Stimulated activated CD8-positive, alpha-beta memory T cell treated with anti-CD3 and anti-CD28 coated beads, Interleukin-15, amount 100 ng/mL, for 48 hours (primary cell): ENCODE measurements around the gene NOTCH2.

Experiments
- DNase-seq, 2 donors: peaks; one replicate each; pipeline ENCODE4 v3.0.0-alpha.2; 2020; ENCODE audit warnings: low read depth in 2 of 2

The NOTCH2 gene

DNA sequence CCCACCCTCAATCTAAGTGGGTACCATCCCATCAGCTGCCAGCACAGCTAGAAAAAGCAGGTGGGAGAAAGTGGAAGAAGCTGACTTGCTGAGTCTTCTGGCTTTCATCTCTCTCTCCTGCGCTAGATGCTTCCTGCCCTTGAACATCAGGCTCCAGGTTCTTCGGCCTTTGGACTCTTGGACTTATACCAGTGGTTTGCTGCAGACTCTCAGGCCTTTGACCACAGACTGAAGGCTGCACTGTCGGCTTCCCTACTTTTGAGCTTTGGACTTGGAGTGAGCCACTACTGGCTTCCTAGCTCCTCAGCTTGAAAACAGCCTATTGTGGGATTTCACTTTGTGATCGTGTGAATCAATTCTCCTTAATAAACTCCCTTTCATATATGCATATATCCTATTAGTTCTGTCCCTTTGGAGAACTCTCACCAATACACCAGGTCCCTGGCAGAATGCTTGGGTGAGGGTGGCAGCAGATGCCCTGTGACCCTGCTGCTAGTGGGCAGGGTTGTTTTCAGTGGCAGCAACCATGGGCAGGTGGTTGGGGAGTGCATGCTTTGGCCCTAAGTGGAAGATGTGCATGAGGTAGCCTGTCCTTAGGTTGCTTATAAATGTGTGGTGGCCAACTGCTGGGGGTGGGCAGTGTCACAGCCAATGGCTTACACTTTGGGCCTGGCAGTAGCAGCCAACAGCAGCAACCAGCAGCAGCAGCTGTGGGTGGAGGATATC is 162.4 kb downstream of the NOTCH2 start:
- no peak for DNase-seq

DNA sequence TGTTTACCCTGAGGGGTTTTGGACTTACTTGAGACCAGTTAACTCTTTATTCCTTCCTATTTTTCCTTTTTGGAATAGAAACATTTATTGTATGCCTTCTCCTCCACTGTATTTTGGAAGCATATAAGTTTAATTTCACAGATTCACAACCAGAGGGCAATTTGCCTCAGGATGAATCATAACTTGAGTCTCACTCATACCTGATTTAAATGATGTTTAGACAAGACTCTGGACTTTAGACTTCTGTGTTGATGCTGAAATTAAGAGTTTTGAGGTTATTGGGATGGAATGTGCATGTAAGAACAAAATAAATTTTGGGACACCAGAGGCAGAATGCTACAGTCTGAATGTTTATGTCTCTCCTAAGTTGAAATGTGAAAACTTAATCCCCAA is 166.0 kb downstream of the NOTCH2 start:
- DNase-seq: no peak

DNA sequence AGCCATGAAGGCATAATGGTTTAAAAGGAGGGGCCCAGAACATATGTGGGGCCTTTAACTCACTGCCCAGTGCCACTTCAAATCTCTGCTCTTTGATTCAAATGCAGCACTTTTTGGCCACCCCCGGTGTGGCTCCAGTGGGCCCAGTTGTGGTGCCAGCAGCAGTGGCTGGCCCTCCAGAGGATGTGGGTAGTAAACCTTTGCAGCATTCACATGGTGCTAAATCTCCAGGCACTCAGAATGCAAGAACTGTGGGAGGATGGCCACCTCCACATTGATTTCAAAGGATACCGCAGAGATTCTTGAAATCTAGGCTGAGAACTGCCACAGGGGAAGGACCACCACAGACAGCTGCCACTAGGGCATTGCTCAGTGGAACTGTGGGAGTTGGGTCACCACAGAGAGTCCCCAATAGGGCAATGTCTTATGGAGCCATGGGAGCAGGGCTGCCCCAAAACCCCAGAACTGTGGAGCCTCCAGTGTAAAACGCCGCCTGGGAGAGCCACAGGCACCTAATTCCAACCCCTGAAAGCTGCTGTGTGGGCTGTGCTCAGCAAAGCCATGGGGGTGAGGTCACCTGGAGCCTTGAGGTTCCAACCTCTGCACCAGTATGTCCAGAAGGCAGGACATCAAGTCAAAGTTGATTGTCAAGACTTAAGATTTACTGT is 166.6 kb downstream of the NOTCH2 start:
- no peak for DNase-seq

DNA sequence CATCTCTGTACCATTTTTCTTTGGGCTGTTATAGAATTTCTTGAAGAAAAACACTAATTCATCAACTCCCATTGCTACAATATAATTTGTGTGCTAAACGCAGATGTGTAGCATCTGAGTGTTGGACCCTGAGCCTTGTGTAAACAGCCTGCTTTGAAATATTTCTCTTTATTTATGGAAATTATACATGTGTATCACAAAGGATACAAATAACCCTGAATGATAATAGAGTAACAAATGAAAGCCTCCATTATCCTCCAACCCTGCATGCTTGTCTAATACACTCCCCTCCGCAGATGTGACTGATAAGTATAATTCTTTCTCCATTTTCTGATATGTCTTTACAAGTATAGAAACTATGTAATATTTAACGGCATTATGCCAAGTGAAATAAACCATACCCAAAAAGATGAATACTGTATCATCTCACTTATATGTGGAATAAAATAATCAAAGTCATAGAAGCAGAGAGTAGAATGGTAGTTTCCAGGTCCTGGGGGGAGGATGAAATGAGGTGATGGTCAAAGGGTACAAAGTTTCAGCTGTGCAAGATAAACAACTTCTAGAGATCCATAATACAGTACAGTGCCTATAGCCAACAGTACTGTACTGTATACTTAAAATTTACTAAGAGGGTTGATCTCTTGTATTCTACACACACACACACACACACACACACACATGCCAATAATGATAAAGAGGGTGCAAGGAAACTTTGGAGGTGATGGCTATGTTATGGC is 170.3 kb downstream of the NOTCH2 start:
- DNase-seq: no peak

DNA sequence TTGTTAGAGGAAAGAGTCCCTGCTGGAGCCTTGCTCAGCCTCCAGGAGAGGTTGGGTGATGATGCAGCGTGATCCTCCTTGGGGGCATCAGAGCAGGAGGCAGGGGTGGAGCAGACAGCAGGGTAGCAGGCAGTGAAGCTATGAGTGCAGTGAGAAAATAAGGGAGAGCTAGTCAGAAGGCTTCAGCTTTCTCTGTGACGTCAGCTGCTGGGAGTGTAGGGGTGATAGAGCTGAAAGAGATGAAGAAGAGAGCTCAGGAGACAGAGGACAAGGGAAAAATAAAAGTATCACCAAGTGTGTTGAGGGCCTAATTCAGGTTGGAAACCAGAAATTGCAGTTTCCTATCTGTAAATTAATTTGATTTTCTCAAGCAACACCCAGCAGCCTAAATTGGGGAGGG is 170.9 kb downstream of the NOTCH2 start:
- DNase-seq: no peak

DNA sequence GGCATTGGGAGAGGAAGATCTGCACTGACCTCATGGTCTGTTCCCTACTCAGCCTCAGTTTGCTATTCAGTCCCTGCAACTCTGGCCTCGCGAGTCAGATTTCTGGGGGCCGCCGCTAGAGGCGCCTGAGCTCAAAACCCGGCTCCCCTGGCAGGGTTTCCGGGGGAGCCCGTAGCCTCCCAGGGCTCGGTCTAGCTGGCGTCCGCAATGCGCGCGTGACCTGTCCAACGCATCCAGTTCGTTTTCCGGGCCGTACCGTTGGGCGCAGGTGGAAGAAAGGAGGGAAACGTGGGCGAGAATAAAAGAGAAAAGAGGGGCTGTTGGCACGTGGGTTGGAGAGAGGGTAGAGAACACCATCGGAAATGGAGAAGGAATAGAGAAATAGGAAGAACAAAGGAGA is 173.2 kb downstream of the NOTCH2 start, which contains the start of gene ADAM30:
Gene ADAM30 (minus strand): TSS at position 213 of the 400 bp plus-strand sequence. CDS start 179 bp downstream, at position 34.
- DNase-seq: no peak

DNA sequence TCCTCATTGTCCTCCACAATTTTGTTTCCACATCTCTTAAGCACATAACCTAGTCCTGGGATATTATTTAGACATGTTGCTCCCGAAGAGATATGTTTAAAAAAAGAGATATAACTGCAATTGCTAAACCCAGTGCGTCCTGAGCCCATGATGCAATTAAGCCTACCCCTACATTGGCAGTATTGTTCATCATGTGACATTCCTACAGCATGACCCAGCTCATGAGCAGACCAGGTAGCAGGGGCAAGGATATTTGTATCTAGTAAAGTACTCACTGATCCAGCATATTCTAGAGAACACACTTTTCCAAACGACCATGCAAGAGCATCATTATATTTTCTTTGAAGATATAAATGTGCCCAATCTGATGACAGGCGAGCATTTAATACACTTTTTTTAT is 174.4 kb downstream of the NOTCH2 start:
- DNase-seq: no peak

DNA sequence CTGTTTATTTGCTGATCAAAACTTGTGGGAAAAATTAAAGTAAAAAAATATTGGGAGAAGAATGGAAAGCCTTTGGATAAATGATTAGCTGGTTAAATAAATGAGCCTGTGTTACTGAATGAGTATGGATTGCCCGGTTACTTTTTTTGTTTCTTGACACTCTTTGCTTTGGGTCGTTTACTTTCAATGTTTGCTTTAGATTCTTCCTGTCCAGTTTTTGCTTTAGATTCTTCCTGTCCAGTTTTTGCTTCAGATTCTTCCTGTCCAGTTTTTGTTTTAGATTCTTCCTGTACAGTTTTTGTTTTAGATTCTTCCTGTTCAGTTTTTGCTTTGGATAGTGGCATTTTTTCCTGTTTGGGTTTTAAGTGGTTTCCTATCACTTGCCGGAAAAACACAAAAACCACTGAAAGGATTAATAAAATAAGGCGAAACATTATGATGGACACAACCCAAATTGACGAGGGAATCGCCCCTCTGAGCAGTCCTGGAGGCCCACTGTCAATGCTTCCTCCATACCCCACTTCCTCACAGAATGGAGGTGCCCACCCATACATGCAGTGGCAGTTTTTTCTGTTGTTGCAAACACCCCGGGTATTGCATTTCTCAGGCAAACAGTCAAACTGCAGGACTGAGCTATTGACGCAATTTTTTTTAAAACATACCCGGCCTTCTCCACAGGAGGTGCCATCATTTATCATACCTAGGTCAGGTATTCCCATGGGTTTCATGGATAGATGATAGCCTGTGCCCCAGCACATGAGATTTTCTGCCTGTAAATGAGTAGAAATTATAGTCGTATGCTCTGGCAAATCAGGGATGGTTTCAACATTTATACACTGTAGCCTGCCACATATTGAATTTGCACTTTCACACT is 175.4 kb downstream of the NOTCH2 start:
- DNase-seq: no peak

DNA sequence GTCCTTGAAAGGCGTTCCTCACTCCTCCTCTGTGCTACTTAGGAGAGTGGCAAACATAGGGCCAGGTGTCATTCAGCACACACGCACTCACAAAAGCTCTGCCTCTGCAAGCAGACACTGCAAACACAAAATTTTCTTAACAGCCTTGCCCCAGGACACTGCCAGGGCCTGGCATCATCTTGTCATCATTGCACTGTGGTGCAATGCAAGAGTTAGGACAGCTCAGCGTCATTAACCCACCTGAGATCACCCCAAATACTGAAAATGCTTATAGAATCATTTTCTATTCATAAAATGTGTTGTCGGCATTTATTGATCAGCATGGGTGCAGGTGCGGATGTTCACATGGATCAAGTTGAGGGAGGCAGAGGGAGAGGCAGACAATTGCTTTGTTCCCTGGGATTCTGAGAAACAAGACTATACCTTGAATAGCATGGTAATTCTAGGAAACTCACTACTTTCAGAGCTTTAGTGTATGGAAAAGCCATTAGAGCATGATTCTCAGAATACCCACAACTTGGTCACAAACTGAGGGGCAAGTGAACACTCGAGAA is 176.1 kb downstream of the NOTCH2 start:
- DNase-seq: no peak

DNA sequence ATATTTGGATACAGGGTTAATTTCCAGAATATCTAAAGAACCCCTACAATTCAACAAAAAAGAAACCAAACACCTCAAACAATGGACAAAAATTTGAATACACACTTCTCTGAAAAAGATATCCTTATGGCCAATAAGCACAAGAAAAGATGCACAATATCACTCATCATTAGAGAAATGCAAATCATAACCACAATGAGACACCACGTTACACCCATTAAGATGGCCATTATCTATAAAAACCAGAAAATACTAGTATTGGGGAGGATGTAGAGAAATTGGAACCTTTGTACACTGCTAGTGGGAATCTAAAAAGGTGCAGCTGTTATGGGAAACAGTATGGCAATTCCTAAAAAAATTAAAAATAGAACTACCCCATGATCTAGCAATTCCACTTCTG is 178.1 kb downstream of the NOTCH2 start:
- DNase-seq: no peak

DNA sequence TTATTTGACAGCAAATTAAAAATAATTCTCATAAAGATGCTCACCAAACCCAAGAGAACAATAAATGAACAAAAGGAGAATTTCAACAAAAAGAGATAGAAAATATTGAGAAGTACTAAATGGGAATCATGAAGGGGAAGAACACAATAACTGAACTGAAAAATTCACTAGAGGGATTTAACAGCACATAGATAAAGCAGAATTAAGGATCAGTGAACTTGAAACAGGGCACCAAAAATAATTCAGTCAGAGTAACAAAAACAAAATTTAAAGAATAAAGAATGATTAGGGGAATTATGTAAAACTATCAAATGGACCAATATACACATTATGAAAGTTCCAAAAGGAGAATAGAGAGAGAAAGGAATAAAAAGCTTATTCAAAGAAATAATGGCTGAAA is 181.0 kb downstream of the NOTCH2 start:
- no peak for DNase-seq

DNA sequence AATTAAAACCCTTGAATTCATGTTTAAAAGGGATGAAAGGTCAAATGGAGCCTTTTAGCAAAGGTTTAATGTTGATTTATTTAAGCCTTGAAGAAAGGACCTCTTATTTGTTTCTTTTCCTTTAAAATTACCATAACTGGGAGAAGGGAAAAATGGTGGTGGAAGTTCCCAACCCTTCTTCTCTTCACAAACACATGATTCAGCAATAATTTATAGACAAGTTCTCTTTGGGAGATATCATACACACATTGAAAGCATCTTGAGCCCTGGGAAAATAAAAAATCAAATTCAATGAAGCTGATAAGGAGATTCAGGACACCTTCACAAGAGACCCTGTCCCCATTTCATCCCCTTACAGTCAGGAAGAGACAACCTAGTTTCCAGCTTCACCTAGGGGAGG is 182.0 kb downstream of the NOTCH2 start:
- DNase-seq: no peak

DNA sequence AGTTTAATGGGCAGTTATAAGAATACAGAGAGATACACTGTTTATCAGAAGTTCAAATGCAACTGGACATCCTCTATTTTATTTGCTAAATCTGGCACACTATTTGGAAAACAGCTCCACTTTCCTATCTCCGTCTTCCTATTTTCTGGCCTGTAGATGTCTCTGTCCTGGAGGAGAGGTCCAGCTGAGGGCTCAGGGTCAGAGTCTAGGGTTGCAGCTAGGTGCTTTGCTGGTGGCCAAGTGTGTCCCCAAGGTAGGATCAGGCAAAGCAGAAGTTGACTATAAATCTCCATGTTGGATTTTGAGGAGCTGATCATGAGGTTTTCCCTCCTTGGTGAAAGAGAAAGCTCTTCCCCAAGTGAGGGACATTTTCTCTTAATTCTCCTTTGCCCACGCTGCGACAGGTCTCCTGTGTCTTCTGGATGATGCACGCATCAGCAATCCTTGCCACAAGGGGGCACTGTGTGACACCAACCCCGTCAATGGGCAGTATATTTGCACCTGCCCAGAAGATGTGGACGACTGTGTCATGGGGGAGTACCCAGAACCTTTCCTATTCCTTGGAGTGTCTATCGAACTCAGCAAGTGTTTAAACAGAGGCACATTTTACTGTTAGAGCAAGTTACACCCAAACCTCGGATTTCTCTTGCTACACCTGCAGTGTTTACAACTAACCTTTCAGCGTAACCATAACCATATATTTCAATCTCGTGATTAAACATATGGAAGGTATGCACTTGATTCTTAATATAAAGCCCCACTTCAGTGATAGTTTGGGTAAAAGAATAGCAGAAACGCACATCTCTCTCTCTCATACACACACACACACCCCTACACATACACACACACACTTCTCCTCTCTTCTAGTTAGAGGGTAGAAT is 183.3 kb downstream of the NOTCH2 start:
- peak; percentile 22 to 31 for DNase-seq

DNA sequence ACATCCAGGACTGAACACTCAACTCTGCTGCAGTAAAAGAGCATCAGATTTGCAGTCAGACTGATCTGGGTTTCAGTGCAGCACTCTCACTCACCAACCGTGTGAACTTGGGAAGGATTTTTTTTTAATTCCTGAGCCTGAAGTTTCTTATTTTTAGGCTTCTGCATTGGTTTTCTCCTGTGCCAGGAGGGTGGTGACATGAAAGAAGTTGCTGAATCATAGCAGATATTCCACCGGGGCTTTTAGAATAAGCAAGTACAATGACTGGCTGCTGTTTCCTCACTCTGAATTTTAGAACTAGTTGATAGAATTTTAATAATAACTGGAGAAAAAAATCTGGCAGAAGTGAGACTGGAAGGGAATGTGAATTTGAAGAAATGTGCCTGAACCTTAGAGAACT is 184.8 kb downstream of the NOTCH2 start:
- no peak for DNase-seq

DNA sequence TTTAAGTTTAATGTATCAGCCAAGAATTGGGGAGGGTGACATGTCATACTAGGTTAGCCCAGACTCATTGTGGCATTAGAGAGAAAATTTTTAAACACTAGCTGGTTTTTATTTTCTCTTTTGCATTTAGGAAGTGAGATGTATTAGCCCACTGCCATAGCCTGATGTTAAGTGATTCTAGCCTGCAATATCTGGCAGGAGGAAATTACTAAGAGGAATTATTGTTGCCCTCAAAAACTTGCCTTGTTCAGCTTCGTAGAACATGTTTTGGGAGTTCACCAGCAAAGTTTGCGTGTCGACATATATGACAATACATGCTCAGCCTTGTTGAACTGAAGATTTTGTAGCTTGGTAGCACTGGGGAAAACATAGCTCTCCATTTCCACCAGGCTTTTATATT is 185.6 kb downstream of the NOTCH2 start:
- DNase-seq: no peak

DNA sequence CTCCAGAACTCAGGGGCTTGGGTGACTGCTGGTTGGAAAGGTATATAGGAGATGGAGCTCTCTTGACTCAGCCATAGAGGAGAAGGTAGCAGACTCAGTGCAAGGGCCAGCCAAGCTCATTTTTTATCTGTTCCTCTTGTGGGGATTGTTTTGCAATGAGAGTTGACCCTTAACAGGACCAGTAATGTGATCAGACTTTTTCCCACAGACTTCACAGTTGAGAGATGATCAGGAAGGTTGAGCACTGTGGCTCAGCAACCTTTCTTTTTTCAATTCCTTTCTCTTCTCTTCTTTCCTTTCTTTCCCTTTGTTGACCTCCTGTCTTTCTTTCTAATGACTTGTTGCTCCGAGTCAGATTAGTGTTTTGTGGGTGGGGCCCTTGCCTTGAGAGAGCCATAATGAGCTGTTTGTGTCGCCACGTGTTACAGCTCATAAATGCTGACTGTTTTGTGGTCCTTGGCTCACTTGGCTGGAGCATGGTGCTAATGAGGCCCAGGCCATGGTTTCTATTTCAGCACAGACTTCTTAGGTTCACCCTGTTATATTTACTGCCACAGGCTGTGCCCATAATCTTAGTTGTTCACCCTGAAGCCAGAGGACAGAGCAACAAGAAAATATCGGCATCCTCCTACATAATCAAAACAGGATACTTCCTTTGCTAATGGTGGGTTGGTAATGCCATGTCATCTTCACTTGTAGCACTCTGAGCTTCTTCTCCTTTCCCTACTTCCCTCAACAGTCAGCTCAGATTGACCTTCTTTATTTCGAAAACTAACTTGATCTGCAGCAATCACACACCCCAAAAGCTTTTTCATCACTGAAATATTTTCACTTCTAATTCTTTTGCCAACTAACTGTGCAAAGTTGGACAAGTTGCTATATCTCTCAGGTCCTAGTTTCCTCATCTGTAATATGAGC is 187.1 kb downstream of the NOTCH2 start:
- no peak for DNase-seq

DNA sequence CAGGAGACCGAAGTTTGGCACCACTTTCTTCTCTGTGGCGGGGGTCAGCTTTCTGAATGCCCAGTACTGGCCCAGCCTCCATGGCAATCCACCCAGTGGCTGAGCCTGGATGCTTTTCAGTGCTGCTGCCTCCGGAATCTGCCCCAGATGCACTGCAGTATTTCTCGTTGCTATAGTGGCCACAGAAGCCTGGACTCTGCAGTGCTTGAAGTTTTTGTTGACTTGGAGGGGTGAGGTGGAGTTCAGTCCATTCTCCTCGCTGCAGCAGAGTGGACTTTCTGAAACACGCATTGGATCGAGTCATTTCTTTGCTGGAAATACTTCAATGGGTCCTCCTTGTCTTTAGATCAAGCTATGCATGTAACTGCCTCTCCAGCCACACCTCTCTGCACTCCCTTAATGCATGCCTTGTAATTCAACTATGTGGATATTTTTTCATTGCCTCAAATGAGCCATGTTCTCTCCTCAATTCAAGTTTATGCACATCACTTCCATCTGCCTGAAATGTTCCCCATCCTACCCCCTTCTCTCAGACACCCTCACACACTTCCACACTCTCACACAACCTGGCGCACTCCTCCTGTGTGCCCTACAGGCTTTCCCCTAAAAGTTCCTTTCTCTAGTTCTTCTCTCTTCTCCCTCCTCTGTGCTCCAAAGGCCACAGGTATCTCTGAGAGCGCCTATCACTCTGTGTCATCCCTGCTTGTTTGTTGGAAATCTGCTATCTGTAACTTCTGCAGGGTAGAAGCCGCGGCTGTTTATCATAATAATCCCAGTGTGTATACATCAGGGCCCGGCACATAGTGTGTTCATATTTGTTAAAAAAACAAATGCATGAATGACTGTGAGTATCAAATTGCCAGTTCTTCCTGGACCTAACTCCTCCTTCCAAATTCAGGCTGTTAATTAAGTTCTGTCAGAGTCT is 189.7 kb downstream of the NOTCH2 start:
- DNase-seq: no peak

DNA sequence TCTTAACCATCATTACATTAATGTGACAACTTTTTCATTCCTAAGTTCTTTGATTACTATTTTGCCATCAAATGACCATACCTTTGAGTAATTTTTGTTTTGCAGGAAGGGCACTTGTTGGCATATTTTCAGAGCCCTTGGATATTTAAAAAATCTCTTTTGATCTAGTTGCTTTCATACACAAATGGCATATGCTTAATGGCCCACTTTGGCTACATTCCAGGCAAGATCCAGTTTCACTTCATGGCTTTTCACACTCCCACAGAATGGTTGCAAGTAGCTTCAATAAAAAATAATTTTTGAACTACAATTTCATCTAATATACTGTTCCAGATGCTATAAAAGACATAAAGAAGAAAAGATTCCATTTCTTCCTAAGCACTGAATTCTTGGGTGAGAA is 191.3 kb downstream of the NOTCH2 start:
- DNase-seq: no peak
